Endothelial cell of umbilical vein (primary cell): ENCODE measurements around the gene TMTC4. TPM values are rescaled to one million over a fixed set of nuclear protein-coding genes. Genes with fewer than 3 reads are reported as not detected.

Source experiments
- BruUV-seq: library from RNA; stranded (reverse); fragments of 400-500 nt; replicated peaks from 2 replicates; lab custom pipeline; 2021; lab: Mats Ljungman, UMichigan
- CTCF ChIA-PET: fragments of 300-600, 350-600 bp; sonication (Branson Sonifier 250); formaldehyde crosslinking; loops from one replicate; lab custom pipeline; 2021; ENCODE audit warnings: antibody characterized with exemption, inconsistent platforms; lab: Charles Lee
- POLR2A ChIA-PET: fragments of 300-600, 350-600 bp; sonication (Branson Sonifier 250); formaldehyde crosslinking; loops from one replicate; lab custom pipeline; 2021; ENCODE audit warnings: antibody characterized with exemption, inconsistent platforms; lab: Charles Lee
- DNase-seq: peaks from one replicate; pipeline ENCODE4 v3.0.0-alpha.2; 2011; ENCODE audit warnings: low read depth, low spot score
- FAIRE-seq: peaks from 2 replicates; lab custom pipeline; 2011; peaks lifted over from hg19 to GRCh38; lab: Jason Lieb, UNC
- H2AFZ ChIP-seq: 2 replicates; pipeline ENCODE4 v1.6.0; 2012; ENCODE audit warnings: low read depth, low read length, control low read depth, inconsistent platforms
- H3K27ac ChIP-seq: 2 replicates; pipeline ENCODE4 v1.5.1; 2011; ENCODE audit warnings: low read depth, mild to moderate bottlenecking, control low read depth, low read length, moderate library complexity; ENCODE audit not compliant: insufficient read depth
- H3K27me3 ChIP-seq, 2 experiments: 2 replicates each; pipeline versions ENCODE4 v1.6.0 to v1.6.1; 2011; ENCODE audit warnings: low read length in 2 of 2, mixed read lengths in 1 of 2; ENCODE audit not compliant: control insufficient read depth in 2 of 2, insufficient read depth in 2 of 2
- H3K36me3 ChIP-seq, 2 experiments: 2 replicates in 1 of 2; 3 replicates in 1 of 2; pipeline ENCODE4 v1.5.1; 2011; ENCODE audit warnings: low read length in 2 of 2, mild to moderate bottlenecking in 1 of 2, moderate library complexity in 1 of 2; ENCODE audit not compliant: control insufficient read depth in 2 of 2, insufficient read depth in 2 of 2; ENCODE audit errors: extremely low read depth in 1 of 2
- H3K4me1 ChIP-seq: 3 replicates; pipeline ENCODE4 v1.5.1; 2011; ENCODE audit warnings: mild to moderate bottlenecking, low read length; ENCODE audit not compliant: control insufficient read depth, insufficient read depth; ENCODE audit errors: extremely low read depth
- H3K4me2 ChIP-seq: 2 replicates; pipeline ENCODE4 v1.6.1; 2011; ENCODE audit warnings: low read length, control low read depth, mixed read lengths; ENCODE audit not compliant: insufficient read depth
- H3K4me3 ChIP-seq, 3 experiments: fragments of 200-600 bp in 1 of 3; sonication (generic), shearing (Covaris generic) in 1 of 3; replicated peaks in 1 of 3; 2 replicates each; pipeline ENCODE4 v1.5.1; 2011 to 2016; ENCODE audit warnings: control low read depth in 3 of 3, low read length in 3 of 3, mild to moderate bottlenecking in 2 of 3, inconsistent platforms in 1 of 3, low read depth in 1 of 3, moderate library complexity in 1 of 3; ENCODE audit not compliant: insufficient read depth in 1 of 3
- H3K79me2 ChIP-seq: 2 replicates; pipeline ENCODE4 v1.6.0; 2012; ENCODE audit warnings: low read length, inconsistent platforms; ENCODE audit not compliant: control insufficient read depth, insufficient read depth
- H3K9ac ChIP-seq: replicated peaks from 2 replicates; pipeline ENCODE3; 2011; ENCODE audit warnings: low read length, control low read depth; ENCODE audit not compliant: insufficient read depth; ENCODE audit errors: extremely low read depth
- H3K9me1 ChIP-seq: replicated peaks from 3 replicates; pipeline ENCODE4 v1.6.0; 2011; ENCODE audit warnings: mild to moderate bottlenecking, low read length; ENCODE audit not compliant: control insufficient read depth, insufficient read depth; ENCODE audit errors: extremely low read depth
- H3K9me3 ChIP-seq: replicated peaks from 2 replicates; pipeline ENCODE4 v1.5.1; 2012; ENCODE audit warnings: low read length, inconsistent platforms; ENCODE audit not compliant: control insufficient read depth, insufficient read depth
- H4K20me1 ChIP-seq: replicated peaks from 2 replicates; pipeline ENCODE3; 2011; ENCODE audit warnings: mild to moderate bottlenecking, low read length; ENCODE audit not compliant: control insufficient read depth, insufficient read depth; ENCODE audit errors: extremely low read depth
- CTCF ChIP-seq, 2 donors: IDR thresholded peaks; 1 replicate in 1 of 2; 2 replicates in 1 of 2; pipeline ENCODE4 v1.5.1; 2011; ENCODE audit warnings: low read length in 2 of 2, mild to moderate bottlenecking in 2 of 2, moderate library complexity in 2 of 2, control low read depth in 1 of 2, inconsistent platforms in 1 of 2, low read depth in 1 of 2; ENCODE audit not compliant: insufficient read depth in 1 of 2; ENCODE audit errors: extremely low read depth in 1 of 2
- EZH2 ChIP-seq: IDR thresholded peaks from 2 replicates; pipeline ENCODE4 v1.6.1; 2012; ENCODE audit warnings: borderline replicate concordance, low read depth, mild to moderate bottlenecking, moderate library complexity, low read length, inconsistent platforms; ENCODE audit not compliant: severe bottlenecking
- FOS ChIP-seq: IDR thresholded peaks from 2 replicates; pipeline ENCODE4 v1.6.1; 2011; ENCODE audit warnings: mild to moderate bottlenecking, low read length, moderate library complexity, borderline replicate concordance; ENCODE audit not compliant: insufficient read depth
- GATA2 ChIP-seq: IDR thresholded peaks from 2 replicates; pipeline ENCODE4 v1.7.0; 2011; ENCODE audit warnings: low read depth, mild to moderate bottlenecking, moderate library complexity, mixed read lengths, low read length; ENCODE audit not compliant: insufficient read length, insufficient read depth
- JUN ChIP-seq: IDR thresholded peaks from 2 replicates; pipeline ENCODE4 v1.6.1; 2011; ENCODE audit warnings: borderline replicate concordance, low read depth; ENCODE audit not compliant: insufficient read length, insufficient read depth
- MYC ChIP-seq: IDR thresholded peaks from one replicate; pipeline ENCODE4 v1.6.1; 2011; ENCODE audit warnings: mild to moderate bottlenecking, low read depth, low read length
- POLR2A ChIP-seq: IDR thresholded peaks from 2 replicates; pipeline ENCODE4 v1.6.1; 2012; ENCODE audit warnings: low read depth, mild to moderate bottlenecking, control low read depth, low read length
- POLR2AphosphoS5 ChIP-seq: IDR thresholded peaks from 2 replicates; pipeline ENCODE4 v1.6.1; 2012; ENCODE audit warnings: low read depth, mild to moderate bottlenecking, control low read depth, low read length, moderate library complexity; ENCODE audit not compliant: insufficient read depth
- dilution Hi-C: fragments of 300-500 bp; cut with MboI; formaldehyde crosslinking; loops from one replicate; pipeline ENCODE4 v1.15.0; 2019; ENCODE audit warnings: low sequenced_read_pairs; ENCODE audit not compliant: extremely low pct_ligation_motif_present
- intact Hi-C: fragments of 100-400 bp; cut with micrococcal nuclease; formaldehyde crosslinking; loops from one replicate; pipeline ENCODE4 v1.10.0; 2022
- polyA plus RNA-seq, 4 experiments: library from polyadenylated mRNA; depleted of rRNA in 3 of 4; stranded (reverse) in 3 of 4; unstranded in 1 of 4; fragments of >200 nt; gene quantifications; 2 replicates each; pipeline versions ENCODE4 v1.2.1 to v1.2.3, GENCODE V29; 2011 to 2012; ENCODE audit warnings: missing spikeins in 1 of 4
- total RNA-seq: library from RNA; stranded (reverse); gene quantifications from 2 replicates; pipeline ENCODE4 v1.2.3, GENCODE V29; 2021
- TF ChIP-seq, protein P1 (sequence below): IDR thresholded peaks from 2 replicates; pipeline ENCODE4 v1.6.1; 2011; ENCODE audit not compliant: insufficient read depth, insufficient read length

Gene TMTC4
- total and polyA plus RNA-seq, 2 donors (not counting 3 experiments of a cell fraction or from before 2014, with no cell fraction given), result 24.6 to 31.9 TPM

DNA sequence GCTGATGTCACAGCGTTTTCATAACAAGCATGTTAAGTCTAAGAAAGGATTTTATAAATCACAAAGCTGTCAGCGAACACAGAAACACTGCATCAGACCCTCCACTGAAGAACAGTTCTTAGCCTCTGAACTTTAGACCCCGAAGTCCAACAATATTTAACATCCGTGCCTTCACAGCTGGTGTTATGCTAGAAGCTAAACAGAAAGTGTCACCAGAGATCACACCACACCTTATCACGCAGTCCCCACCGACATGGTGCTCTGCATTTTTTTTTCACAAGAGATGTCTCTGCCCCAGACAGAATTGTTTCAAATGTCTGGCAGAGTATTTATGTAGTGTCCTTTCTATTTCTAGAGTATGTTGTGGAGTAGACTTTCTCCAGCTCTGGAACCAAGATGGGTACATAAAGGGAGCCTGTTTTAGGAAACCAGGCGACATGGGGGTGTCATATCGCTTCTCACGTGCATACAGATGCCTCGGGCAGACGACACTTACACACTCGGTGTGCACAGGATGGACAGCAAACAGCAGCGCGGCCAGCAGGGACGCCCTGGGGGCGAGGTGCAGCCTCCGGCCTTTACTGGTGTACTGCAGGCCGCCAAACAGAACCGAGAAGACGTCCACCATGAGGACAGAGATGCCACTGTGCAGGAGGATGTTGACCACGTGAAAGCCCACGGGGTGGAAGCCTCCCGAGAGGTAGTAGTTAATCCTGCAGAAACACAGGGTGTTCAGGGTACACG lies 12.0 kb downstream of the TMTC4 start:
- no peak overlapping the region for H3K27ac ChIP-seq
- no TSS peak for BruUV-seq
- FAIRE-seq (no peak), DNase-seq (no peak)
- no peaks in the 10 kb centered on the region for H3K9me1 ChIP-seq
- intact Hi-C loops (no loop called here), dilution Hi-C loops (no loop called here)
- H3K79me2 ChIP-seq, result no peaks in the 10 kb centered on the region
- H3K4me2 ChIP-seq, result no peak overlapping the region
- H4K20me1 ChIP-seq, result no peaks in the 10 kb centered on the region
- no peak for TF ChIP-seq JUN
- TF ChIP-seq FOS, result no peak
- no peak for TF ChIP-seq GATA2
- TF ChIP-seq EZH2, result no peak
- no peaks in the 10 kb centered on the region for H3K27me3 ChIP-seq
- CTCF ChIA-PET, result interaction anchor here (0.6 kb wide), 1 partner anchor 747 kb away, joined by 3 read pairs; no protein-coding TSS in a partner anchor
- POLR2A ChIA-PET, result no interaction called here
- H3K4me3 ChIP-seq, result no peak overlapping the region
- H3K9ac ChIP-seq, result no peak overlapping the region
- H3K9me3 ChIP-seq, result no peaks in the 10 kb centered on the region
- H3K4me1 ChIP-seq, result peaks cover 6% of the 10 kb centered on the region
- H2AFZ ChIP-seq, result no peak overlapping the region
- peaks cover 14 to 33% of the 10 kb centered on the region in 2 experiments for H3K36me3 ChIP-seq

GRCh38 chr13:100660761-100661160 lies 13.8 kb downstream of the TMTC4 start:
- Histone ChIP-seq H3K9me1 (no peaks in the 10 kb centered on the region), H3K4me1 (peaks cover 5% of the 10 kb centered on the region), H3K9me3 (no peaks in the 10 kb centered on the region), H2AFZ (no peak overlapping the region), H3K36me3 (peaks cover 16 to 31% of the 10 kb centered on the region in 2 experiments), H3K27ac (no peak overlapping the region), H3K79me2 (no peaks in the 10 kb centered on the region), H3K4me2 (no peak overlapping the region), H3K9ac (no peak overlapping the region), H3K27me3 (no peaks in the 10 kb centered on the region), H4K20me1 (no peaks in the 10 kb centered on the region), H3K4me3 (no peak overlapping the region)
- ChIA-PET CTCF (no interaction called here), POLR2A (no interaction called here)
- DNase-seq (no peak), FAIRE-seq (no peak)
- dilution Hi-C loops (no loop called here), intact Hi-C loops (no loop called here)
- BruUV-seq, result no TSS peak
- TF ChIP-seq, protein P1, sequence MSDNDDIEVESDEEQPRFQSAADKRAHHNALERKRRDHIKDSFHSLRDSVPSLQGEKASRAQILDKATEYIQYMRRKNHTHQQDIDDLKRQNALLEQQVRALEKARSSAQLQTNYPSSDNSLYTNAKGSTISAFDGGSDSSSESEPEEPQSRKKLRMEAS, result no peak
- TF ChIP-seq POLR2A, result no peak
- TF ChIP-seq EZH2, result no peak
- no peak for TF ChIP-seq MYC
- no peak for TF ChIP-seq GATA2
- TF ChIP-seq POLR2AphosphoS5, result no peak
- no peak for TF ChIP-seq JUN
- TF ChIP-seq CTCF (IDR thresholded peaks at IDR 0.05; ENCODE audit: extremely low read depth in 1 of 2, insufficient read depth in 1 of 2, low read depth in 1 of 2, low read length in 2 of 2), result no peak
- no peak for TF ChIP-seq FOS
